K562 (cell line): ENCODE results near the gene DNAJC15.

Source experiments
- ATF1 ChIP-seq, 2 experiments: fragments of 450-650 bp in 1 of 2; IDR thresholded peaks; 2 replicates each; pipeline ENCODE4 v1.6.1; 2016; ENCODE audit warnings: missing compliant biosample characterization in 1 of 2, missing genetic modification characterization in 1 of 2
- CEBPG ChIP-seq, 3 experiments: fragments of 200-800 bp in 1 of 3; sonication (Bioruptor generic) in 1 of 3; sonication (generic) in 1 of 3; formaldehyde crosslinking in 1 of 3; IDR thresholded peaks in 2 of 3; conservative IDR thresholded peaks in 1 of 3; 2 replicates each; pipeline versions ENCODE4 v1.6.1 to v1.8.0; 2016 to 2022; ENCODE audit warnings: missing compliant biosample characterization in 2 of 3, missing genetic modification characterization in 2 of 3, mild to moderate bottlenecking in 1 of 3, missing genetic modification reagents in 1 of 3
- CTCF ChIP-seq, 3 experiments: IDR thresholded peaks in 2 of 3; conservative IDR thresholded peaks in 1 of 3; 2 replicates each; pipeline ENCODE4 v1.5.1; 2011 to 2012; ENCODE audit warnings: low read length in 3 of 3, mild to moderate bottlenecking in 3 of 3, control low read depth in 2 of 3, improper control_type of control experiment in 1 of 3, inconsistent platforms in 1 of 3, low read depth in 1 of 3, mixed read lengths in 1 of 3, moderate library complexity in 1 of 3; ENCODE audit not compliant: insufficient read depth in 2 of 3
- MAX ChIP-seq: sonication (generic); formaldehyde crosslinking; IDR thresholded peaks from 2 replicates; pipeline ENCODE4 v1.9.0; 2022; ENCODE audit warnings: mild to moderate bottlenecking, missing genetic modification reagents
- MXI1 ChIP-seq: IDR thresholded peaks from 2 replicates; pipeline ENCODE4 v1.6.1; 2011; ENCODE audit warnings: low read depth, mild to moderate bottlenecking, improper control_type of control experiment, low read length
- ZNF174 ChIP-seq: fragments of 250-450 bp; sonication (Bioruptor Pico); IDR thresholded peaks from 2 replicates; pipeline ENCODE4 v1.4.0; 2020; ENCODE audit warnings: mild to moderate bottlenecking
- ZNF274 ChIP-seq: IDR thresholded peaks from 2 replicates; pipeline ENCODE4 v1.6.1; 2011; ENCODE audit warnings: low read depth, mild to moderate bottlenecking, low read length, moderate library complexity, borderline replicate concordance
- ZNF3 ChIP-seq: fragments of 250-450 bp; sonication (Bioruptor Pico); IDR thresholded peaks from 2 replicates; pipeline ENCODE4 v1.5.0; 2021; ENCODE audit warnings: mild to moderate bottlenecking, moderate library complexity
- TF ChIP-seq, protein P1 (sequence below): sonication (generic); formaldehyde crosslinking; IDR thresholded peaks from 2 replicates; pipeline ENCODE4 v1.8.1; 2022; ENCODE audit warnings: missing genetic modification reagents
- TF ChIP-seq, protein P2 (sequence below): sonication (generic); formaldehyde crosslinking; IDR thresholded peaks from 2 replicates; pipeline ENCODE4 v1.8.0; 2022; ENCODE audit warnings: missing genetic modification reagents, mild to moderate bottlenecking, borderline replicate concordance
- TF ChIP-seq, protein P3 (sequence below): fragments of 250-450 bp; sonication (Bioruptor Pico); IDR thresholded peaks from 2 replicates; pipeline ENCODE4 v1.4.0; 2020

DNA sequence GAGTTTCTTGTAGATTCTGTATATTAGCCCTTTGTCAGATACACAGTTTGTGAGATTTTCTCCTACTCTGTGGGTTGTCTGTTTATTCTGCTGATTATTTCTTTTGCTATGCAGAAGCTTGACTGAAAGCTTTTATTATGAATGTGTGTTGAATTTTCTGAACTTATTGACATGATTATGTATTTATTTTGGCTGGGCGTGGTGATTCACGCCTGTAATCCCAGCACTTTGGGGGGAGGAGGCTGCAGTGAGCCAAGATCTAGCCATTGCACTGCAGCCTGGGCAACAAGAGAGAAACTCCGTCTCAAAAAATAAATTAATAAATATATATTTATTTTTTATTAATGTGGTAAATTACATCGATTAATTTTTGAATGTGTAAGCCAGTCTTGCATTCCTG is 78.9 kb downstream of the DNAJC15 start:
- no peak for TF ChIP-seq CTCF (IDR thresholded peaks at IDR 0.05 in 2 of 3, conservative IDR thresholded peaks at IDR 0.05 in 1 of 3; ENCODE audit: insufficient read depth in 2 of 3, low read depth in 1 of 3, low read length in 3 of 3)
- no peak for TF ChIP-seq MAX (CRISPR knock-in tag)
- no peak for TF ChIP-seq ZNF274
- TF ChIP-seq, protein P1, sequence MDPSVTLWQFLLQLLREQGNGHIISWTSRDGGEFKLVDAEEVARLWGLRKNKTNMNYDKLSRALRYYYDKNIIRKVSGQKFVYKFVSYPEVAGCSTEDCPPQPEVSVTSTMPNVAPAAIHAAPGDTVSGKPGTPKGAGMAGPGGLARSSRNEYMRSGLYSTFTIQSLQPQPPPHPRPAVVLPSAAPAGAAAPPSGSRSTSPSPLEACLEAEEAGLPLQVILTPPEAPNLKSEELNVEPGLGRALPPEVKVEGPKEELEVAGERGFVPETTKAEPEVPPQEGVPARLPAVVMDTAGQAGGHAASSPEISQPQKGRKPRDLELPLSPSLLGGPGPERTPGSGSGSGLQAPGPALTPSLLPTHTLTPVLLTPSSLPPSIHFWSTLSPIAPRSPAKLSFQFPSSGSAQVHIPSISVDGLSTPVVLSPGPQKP (CRISPR knock-in tag): no peak
- no peak for TF ChIP-seq CEBPG (CRISPR knock-in tag; IDR thresholded peaks at IDR 0.05)
- no peak for TF ChIP-seq CEBPG (tag; conservative IDR thresholded peaks at IDR 0.05 in 1 of 2, IDR thresholded peaks at IDR 0.05 in 1 of 2)
- TF ChIP-seq, protein P2, sequence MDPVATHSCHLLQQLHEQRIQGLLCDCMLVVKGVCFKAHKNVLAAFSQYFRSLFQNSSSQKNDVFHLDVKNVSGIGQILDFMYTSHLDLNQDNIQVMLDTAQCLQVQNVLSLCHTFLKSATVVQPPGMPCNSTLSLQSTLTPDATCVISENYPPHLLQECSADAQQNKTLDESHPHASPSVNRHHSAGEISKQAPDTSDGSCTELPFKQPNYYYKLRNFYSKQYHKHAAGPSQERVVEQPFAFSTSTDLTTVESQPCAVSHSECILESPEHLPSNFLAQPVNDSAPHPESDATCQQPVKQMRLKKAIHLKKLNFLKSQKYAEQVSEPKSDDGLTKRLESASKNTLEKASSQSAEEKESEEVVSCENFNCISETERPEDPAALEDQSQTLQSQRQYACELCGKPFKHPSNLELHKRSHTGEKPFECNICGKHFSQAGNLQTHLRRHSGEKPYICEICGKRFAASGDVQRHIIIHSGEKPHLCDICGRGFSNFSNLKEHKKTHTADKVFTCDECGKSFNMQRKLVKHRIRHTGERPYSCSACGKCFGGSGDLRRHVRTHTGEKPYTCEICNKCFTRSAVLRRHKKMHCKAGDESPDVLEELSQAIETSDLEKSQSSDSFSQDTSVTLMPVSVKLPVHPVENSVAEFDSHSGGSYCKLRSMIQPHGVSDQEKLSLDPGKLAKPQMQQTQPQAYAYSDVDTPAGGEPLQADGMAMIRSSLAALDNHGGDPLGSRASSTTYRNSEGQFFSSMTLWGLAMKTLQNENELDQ: no peak
- no peak for TF ChIP-seq ZNF3 (CRISPR knock-in tag)
- no peak for TF ChIP-seq MXI1
- TF ChIP-seq ZNF174 (CRISPR knock-in tag): no peak
- TF ChIP-seq, protein P3, sequence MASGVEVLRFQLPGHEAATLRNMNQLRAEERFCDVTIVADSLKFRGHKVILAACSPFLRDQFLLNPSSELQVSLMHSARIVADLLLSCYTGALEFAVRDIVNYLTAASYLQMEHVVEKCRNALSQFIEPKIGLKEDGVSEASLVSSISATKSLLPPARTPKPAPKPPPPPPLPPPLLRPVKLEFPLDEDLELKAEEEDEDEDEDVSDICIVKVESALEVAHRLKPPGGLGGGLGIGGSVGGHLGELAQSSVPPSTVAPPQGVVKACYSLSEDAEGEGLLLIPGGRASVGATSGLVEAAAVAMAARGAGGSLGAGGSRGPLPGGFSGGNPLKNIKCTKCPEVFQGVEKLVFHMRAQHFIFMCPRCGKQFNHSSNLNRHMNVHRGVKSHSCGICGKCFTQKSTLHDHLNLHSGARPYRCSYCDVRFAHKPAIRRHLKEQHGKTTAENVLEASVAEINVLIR (CRISPR knock-in tag): no peak
- TF ChIP-seq ATF1 (CRISPR knock-in tag; IDR thresholded peaks at IDR 0.05): no peak
- no peak for TF ChIP-seq ATF1 (tag; IDR thresholded peaks at IDR 0.05)
